NCI-H1105 treated with DMSO at 0.1 percent for 48 hours (cell line): ENCODE results near the gene SLC24A3.
A peak's percentile ranks its signal among the peaks of the same experiment; 100 is the strongest.

ENCODE experiments used
- DNase-seq: peaks from one replicate; lab custom pipeline; 2025; lab: John Stamatoyannopoulos, UW

SLC24A3 gene

DNA sequence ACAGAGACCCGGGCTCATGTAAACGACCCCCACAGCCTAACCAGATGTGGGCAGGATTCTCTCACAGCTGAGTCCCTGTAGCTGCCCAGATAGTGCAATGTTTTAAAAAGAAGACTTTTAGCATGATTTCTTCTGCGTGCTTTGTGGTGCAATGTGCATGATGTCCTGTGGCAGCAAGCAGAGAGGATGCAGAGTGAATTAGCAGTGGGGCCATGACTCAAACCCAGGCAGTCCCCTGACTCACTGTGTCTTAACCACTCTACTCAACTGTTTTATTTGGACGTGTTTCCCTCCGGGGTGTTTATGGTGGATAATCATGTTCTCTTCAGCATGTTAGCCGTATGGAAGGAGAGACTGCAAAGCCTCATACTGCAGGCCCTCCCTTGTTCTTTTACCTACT lies 247.9 kb downstream of the SLC24A3 start:
- DNase-seq, result no peak

DNA sequence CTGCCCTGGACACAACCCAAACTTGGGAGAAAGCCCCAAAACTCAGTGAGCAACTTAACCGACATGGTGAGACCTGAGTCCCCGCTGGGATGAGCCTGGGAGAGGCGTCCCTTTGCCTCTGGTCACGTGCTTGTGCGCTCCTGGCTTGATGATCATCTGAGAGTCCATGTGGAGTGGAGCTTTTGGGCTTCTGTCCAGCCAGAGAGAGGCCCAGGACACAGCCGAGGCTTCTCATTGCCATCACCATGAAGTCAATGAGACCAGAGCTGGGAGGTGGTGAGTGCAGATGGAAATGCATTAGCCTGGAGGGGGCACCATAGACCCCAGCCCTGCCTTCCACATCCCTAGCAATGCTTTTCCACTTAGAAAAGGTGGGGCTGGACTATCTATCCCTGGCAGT lies 250.0 kb downstream of the SLC24A3 start:
- no peak for DNase-seq

DNA sequence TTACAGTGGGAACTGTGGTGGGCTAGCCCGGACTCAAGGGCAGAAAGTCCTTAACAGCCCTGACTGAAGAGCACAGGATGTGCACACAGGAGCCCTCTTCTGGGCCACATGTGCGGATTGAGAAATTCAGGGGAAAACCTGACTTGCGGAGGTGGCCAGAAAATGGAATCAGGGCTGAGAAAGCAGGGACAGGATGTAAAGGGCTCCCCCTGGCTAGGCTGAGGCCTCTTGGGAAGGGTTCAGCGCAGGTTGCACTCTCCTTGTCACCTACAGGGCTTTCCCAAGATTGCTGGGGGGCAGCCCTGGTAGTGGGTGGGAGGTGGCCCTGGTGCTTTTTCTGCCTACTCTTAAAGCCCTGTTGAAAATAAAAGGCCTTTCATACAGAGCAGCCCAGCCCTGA lies 251.2 kb downstream of the SLC24A3 start:
- no peak for DNase-seq

DNA sequence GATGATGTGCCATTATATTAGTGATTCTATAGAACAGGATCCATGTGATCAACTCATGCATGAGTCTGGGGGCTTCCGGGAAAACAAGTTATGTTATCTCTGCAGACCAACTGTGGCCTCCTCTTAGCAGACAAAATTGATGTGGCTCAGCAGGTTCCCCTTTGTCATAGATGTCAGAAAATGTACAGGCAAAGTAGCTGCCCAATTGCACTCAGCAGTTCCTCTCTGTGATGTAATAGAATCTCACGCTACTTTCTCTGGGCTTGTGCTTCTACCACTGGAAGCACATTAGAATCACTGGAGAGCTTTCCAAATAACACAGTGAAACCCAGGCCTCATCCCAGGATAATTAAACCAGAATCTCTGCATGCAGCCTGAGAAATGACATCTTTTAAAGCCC lies 253.1 kb downstream of the SLC24A3 start:
- no peak for DNase-seq

DNA sequence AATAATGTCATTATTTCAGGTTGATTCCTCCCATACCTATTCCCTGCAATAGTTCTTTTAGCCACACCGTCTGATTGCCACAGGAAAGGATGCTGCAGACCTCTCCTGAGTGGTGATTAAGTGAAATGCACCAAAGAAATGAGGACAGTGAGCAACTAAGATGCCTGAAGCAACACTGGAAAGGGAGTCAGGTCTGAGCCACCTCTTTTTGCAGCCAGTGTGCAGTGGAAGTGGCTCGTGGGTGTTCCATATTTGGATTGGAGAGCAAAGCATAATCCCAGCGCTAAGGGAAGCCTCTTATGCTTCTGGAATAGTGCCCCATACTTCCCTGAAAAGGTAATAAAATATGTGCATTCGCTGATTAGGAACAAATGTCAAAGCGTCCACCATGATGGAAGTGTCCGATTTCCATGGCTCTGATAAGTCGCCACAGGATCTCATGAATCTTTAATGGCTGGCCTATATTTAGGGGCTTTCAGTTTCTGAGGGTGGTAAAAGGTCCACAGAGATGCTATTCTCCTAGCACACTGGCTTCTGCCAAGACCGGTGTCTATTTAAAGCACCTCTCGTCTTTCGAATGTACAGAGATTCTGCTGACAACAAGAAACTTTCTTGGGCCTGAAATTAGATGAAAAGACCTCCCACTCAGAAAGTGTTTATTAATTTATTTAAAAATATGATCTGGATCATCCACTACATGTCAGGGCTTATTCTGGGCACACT lies 253.9 kb downstream of the SLC24A3 start:
- DNase-seq, result no peak

DNA sequence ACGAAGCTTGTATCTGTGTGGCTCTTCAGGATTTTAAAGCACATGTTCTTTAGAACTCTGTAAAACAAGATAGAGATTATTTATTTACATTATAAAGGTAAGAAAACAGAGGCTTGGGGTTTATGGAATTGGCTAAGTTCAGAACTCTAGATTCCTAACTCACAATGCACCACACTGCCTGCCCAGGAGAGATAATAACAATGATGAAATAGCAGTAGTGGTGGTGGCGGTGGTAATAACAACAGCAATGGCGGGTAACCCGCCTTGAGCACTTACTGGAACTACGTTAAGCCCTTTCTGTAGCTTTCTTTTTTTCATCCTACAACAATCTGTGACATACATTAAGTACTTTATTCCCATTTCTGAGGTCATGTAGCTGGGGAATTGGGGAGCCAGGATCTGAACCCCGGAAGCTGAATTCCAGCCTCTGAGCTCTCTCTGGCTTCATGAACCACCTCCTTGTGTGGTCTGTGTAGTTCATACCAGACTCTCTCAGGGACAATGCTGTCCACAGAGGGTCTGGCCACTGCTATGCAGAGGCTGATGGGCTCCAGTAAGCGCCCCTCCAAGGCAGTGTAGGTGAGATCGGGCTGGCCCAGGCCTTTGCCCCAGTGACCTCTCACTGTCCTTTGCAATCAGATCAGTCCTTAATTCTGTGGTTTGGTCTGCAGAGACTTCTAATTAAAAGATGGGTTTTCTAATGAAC lies 260.9 kb downstream of the SLC24A3 start:
- no peak for DNase-seq

DNA sequence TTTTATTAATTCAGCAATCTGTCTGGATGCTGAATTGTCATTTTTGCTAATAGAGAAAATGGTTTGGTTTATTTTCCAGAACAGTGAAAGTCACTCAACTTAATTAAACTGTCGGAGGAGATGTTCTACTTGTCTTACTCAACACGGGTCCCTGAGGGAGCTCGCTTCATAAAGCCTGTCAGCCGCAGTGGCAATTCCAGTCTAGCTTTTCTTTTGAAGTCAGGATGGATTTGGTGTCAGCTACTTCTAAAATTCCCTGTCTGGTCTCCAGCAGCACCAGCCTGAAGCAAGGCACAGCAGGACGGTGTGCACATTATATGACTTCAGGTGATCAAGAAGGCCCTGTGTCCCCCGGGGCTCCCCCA lies 261.5 kb downstream of the SLC24A3 start:
- no peak for DNase-seq

DNA sequence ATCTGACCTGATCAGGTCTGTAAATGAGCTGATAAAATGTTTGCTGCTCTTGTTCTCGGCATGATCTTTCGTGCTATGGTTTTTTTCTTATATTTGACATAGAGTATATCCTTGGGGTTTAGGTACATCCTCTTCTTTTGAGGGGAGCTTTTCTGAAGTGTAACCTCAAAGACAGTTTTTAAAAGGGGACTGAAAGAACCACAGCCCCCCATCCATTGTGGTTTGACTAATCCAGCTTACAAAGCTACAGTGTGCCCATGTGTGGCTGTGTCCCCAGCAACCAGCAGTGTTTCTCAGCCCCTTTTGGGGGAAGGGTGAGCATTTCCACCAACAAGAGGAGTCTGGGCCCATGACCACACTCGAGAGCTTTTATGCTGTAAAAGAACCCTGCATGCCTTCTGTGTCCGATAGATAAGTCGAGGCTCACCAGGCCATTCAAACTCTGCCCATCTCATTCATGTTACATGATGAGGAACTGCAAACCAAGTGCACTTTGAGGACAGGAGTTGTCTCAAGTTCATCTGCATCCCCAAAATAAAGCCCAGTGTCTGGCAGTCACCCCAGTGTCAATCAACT lies 266.0 kb downstream of the SLC24A3 start:
- DNase-seq, result no peak

DNA sequence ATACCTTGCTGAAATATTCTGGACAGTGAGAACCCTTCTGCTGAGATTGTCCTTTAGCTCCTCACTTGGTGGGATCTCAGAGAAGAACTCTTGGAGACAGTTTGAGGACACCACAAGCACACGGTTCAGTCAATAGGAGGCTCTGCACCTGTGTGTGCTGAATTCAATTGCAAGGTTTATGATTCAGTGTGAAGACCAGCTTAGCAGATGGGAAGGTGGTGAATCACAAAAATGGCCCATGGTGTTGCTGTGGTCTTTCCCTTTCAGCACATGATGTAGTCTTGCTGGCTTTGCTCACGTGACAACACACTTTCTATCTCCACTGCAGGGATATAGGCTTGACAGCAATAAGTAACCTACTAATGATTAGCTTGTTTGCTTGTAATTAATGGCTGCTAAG lies 270.3 kb downstream of the SLC24A3 start:
- no peak for DNase-seq

DNA sequence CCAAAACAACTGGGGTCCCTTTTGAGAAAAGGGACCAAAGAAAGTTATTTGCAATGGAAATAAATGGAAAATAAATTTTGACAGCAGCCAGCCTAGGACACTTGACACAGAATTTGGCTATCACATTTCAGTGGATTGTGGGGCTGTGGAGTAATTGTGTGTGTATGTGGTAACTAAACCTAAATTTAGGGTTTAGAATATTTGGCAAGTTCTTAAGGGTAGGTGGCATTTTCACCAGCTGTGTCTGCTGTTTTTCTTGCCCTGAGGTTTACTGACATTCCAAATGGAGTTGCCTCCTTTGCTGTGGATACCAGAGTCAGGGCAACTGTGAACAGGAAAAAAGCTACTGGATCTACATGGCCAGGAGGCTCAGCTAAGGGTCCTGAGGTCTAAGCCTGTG lies 270.9 kb downstream of the SLC24A3 start:
- DNase-seq, result no peak

DNA sequence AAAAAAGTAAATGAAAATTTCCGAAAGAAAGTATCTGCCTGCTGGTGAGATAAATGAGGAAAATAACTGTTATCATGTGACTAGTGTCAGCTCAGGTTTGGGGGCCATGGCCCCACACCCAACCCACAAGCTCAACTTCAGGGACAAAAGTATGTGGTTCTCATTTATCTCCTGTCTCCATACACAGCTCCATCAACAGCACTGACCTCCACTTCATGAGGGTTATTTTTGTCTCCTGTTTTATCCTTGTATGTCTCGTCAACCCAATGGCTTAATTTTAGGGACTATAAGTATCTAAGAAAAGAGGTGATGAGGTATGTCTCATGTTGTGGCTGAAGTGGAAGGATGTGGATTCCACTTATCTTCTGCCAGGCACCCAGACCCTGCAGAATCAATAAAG lies 274.0 kb downstream of the SLC24A3 start:
- DNase-seq, result no peak

DNA sequence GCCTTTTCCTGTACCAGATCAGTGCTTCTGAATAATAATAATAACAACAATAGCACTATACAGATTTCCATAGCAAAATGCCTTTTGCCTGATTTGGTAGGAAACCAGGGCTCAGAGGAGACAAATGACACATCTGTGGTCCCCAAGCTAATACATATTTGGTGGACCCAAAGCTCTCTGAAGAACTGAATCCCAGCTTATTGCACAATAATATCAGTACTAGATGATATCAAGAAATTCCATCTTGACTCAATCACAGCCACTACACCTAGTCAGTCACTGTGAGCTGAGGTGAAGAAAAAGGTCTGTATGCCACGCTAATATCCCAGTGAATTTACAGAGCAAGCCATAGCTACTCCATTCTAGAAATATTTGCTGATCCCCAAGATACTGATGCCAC lies 275.0 kb downstream of the SLC24A3 start:
- no peak for DNase-seq

DNA sequence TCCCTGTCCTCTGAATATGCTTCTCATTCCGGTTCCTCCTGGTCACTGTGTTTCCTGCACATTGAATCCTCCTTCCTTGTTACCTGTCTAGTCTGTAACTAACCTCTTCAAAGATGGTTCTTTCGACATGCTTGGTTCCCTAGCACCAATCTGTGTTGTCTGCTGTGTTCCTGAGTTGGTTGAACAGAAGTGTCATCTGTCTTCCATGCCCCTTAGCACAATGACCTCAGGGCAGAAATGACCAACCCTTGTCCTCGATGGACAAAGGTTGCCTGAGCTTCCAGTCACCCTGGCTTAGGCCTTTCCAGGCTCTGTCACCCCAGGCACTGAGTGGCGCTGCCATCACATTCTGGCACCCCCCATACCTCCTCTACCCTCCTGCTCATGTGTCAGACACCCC lies 278.8 kb downstream of the SLC24A3 start:
- no peak for DNase-seq

DNA sequence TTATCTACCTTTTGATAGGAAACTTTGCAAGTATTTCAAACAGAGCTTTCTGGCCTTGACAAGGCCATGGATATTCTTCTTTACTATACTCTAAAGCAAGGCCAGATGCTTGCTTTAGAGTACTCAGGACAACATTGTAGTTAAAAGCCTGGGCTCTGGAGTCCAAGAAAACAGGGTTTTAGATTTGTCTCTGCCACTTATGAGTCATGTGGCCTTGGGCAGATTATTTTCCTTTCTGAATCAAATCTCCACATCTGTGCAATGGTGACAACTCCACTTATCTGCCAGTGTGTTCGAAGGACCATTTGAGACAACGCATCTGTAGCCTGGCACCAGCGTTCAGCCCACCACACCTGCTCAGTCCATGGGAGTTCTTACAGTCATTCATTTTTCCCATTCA lies 279.7 kb downstream of the SLC24A3 start:
- DNase-seq, result no peak

DNA sequence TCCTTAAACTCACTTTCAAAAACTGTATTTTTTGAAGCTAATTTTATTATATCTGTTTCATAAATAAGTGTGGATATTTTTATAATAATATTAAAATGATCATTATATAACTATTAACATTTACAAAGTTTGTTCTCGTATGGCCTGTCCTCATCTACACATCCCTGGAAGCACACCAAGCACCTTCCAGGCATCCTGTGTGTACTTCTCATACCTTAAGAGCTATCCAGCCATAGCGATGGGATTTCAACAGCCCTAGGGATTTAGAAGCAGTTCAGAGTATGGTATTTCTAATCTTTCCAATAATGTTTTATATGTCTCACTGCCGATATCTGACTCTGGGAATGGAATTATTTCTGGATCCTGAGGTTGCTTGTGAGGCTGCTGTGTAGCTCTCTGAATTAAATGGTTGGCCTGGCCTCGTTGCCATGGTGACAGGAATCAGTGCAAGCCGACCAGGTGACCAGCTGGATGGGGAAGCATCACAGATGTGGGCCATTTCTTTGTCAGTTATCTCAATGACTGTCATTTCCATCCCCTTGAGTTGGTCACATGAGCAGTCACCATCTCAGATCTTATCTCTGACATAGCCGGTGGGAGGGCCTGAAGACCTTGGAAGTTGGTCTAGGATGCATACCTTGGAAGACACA lies 280.4 kb downstream of the SLC24A3 start:
- DNase-seq, result peak; percentile 60

DNA sequence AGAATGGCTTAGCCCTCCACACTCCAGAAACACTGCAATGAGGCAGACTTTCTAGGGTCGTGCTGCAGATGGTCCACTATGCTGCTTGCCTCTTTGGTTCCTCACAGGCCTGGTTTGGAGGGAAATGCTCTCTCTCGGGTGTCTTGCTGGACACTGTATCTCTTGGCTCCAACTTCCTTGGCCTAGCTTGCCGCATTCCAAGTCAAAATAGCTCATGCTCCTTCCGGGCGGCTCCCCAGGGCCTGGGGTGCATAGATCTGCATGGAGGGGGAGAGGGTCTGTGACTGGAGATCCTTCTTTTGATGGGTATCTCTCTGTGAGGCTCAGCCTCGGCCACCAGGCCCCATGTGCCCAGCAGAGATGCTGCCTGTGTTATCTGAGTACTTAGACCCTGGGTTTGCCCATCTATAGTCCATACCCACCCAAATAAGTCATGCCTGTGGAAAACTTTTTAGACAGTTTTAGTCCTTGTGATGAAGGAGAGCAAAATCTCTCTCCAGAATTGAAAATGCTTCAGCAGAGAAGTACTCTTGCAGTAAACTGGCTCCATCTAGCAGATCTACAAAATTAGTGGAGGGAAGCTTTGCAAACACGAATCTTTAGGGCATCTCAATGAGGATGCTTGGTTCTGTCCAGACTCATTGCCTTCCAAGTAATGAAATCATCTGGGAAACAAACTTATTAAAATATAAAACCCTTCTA lies 281.5 kb downstream of the SLC24A3 start:
- DNase-seq, result no peak

DNA sequence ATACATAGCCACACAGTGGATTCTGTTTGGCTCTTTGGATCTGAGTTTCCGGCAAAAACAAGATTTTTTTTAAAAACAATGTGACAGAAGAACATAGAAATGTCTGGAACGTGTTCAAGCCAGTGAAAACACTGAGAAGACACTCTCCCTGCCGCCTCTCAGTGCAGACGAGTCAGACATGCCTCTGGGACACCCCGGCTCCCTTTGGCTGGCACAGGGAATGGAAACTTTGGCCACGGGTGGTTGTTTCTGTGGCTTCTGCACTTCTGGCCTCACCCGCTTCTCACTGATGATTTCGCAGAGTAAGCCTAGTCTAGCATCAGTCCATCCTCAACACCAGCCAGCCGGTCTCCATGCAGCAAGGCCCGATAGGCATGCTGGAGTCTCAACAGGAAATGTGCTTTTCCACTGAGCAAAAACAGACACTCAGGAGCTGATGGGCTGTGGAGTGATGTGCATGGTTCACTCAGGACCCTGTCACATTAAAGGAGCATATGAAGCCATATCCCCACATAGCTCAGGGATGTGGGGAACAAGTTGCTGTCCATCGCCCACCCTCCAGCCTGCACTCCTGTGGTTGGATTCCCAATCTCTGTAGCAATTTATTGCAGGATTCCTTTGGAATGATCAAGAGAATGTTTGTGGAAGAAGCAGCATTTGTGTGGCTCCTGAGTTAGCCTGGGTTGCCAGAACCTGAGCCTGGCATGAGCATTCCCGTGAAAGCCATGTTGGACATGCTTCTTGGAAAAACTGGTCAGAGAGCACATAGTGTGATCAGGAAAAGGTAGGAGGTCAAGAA lies 283.7 kb downstream of the SLC24A3 start:
- no peak for DNase-seq

DNA sequence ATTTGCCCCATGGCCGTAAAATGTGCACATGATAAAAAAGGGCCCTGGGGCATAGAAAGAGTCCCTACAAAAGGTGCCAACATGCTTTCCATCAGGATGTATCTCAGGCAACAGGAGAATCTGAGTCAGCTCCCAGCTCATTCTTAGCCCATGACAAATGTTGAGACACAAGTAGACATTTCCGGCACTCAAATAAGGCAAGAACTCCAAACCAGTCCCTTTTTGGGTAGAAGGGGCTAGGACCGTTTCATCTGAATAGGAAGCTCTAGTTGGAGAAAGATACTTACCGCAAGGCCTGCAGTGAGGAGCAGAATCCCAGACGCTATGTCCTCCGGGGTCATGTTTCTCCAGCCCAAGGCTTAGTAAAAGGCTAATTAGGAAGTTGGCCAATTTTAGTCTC lies 284.6 kb downstream of the SLC24A3 start:
- DNase-seq, result no peak

DNA sequence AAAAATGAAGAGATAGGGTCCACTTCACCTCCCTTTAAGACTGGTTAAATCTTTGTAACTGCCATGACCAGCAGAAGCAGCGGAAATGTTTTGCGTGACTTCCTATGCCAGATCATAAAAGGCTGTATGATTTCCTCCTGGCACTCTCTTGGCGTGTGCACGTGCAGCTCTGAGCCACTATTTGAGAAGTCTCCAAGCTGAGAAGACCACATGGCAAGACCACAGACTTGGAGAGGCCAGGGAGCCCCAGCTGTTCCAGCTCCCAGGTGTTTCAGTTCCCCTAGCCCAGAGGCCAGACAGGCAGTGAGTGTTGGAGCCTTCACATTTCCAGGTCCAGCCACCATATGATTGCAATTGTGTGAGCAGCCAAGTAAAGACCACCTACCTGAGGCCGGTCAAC lies 286.3 kb downstream of the SLC24A3 start:
- no peak for DNase-seq

DNA sequence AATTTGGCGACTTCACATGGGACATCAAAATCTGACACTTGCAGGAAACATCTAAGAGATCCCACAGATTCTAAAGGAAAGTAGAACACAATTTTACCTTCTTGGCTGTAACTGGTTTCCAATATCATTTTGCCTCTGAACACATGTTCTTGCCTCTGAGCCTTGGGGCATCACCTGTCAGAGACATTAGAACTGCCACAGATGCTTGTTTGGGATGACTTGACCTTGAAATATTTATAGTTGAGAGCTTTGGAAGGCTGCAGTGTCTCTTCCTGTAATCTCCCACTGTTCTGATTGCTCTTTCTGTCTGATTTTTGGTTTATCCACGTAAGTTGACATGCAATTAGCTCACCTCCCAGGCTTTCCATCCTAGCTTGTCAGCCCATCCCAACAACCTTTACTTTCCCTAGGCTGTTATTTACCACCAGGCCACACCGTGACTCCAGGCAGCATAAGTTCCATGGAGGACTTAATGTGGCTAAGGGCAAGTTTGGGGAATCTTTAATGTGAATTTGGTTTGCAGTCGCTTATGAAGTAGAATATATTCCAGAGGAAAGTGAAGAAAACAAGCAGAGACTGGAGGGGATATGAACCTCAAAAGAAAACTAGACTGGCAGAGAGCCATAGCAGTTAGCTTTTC lies 289.2 kb downstream of the SLC24A3 start:
- no peak for DNase-seq

DNA sequence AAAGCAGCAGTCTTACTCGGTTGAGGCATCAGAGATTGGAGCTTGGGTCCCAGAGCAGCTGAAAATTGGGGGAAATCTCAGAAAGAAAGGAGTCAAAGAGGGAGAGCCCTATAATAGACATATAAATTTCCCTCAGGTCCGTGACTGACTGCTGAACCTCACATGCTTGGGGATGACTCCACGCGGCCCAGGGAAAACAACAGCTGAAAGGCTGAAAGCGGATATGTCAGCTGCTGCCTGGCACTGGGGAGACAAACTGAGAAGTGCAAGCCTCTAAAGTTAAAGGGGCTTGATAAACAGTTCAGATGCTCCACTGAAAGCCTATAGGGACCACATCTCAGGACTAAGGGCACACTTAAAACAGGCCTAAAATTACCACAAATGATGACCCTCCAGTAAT lies 289.7 kb downstream of the SLC24A3 start:
- no peak for DNase-seq
